NCI-H2196 (cell line): ENCODE results near the gene INPPL1.

Source experiments
- DNase-seq: peaks from one replicate; lab custom pipeline; 2025; ENCODE audit not compliant: unreplicated experiment; lab: John Stamatoyannopoulos, UW

INPPL1 gene

GRCh38 chr11:72280037-72280436, 55.5 kb downstream of the INPPL1 start:
- no peak for DNase-seq

- no peak for DNase-seq
Measured at GRCh38 chr11:72280726-72281315, 56.3 kb downstream of the INPPL1 start.

DNA sequence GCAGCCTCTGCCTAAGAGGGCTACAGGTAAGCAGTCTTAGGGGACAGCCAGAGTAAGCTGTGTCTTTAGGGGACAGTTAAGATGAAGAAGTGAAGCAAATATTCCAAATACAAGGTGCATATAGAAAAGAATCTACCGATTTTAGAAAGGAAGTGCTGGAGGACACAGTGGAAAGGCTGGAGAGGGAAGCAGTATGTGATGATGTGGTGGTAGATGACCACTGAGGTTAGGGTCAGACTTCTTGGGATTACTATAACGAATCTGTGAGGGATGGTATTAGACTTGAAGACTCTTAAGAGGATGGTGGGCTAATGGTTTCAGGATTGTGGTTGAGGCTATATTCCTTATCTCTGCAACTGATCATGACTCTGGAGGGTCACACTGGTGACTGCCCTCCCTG, 59.4 kb downstream of the INPPL1 start:
- no peak for DNase-seq

DNA sequence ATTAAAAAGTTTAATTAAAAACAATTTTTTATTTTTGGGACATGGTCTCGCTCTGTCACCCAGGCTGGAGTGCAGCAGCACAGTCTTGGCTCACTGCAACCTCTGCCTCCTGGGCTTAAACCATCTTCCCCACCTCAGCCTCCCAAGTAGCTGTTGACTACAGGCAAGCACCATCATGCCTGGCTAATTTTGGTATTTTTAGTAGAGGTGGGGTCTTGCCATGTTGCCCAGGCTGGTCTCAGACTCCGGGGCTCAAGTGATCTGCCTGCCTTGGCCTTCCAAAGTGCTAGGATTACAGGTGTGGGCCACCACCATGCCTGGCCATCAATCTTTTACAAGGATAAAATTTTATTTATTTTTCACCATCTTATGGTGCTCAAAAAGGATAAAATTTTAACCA, 62.7 kb downstream of the INPPL1 start:
- no peak for DNase-seq
